Activated T-cell treated with anti-CD3 and anti-CD28 coated beads for 4 hours (primary cell): Measurements from ENCODE around the gene PRKAA2.

Source experiments
- DNase-seq: peaks from one replicate; pipeline ENCODE4 v3.0.0-alpha.2; 2020

Gene PRKAA2

GRCh38 chr1:56726706-56727105, 81.6 kb downstream of the PRKAA2 start:
- no peak for DNase-seq

DNA sequence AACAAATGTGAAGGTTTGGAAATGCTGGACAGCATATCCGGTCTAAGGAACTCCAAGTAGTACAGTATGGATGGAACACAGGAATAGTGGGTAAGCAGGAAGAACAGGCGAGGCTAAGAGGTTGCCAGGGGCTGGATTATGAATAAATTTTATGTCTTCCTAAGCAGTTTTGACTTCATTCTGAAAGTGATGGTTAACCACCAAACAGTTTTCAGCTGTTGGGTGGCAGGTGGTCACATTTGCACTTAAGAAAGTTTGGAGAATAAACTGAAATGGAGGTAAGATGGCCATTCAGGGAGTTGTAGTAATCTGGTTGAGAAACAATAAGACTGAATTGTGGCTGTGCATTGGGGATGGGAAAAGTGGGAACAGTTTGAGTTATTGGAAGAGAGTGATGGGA, 83.8 kb downstream of the PRKAA2 start:
- DNase-seq, result no peak

DNA sequence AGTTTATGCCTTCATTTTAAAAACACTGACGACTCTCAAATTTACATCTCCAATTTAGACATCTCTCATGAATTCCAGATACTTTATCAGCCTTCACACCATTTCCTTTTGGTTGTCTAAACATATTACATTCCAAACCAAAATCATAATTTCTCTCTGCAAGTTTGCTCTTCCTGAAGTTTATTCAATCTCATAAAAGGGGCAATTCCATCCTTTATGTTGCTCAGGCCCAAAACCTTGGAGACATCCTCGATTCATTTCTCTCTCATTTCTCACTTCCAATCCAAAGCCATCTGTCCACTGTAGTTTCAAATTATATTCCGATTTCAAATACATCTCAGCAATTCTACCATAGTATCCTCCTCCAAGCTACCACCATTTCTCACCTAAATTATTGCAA, 100.1 kb downstream of the PRKAA2 start:
- no peak for DNase-seq

- no peak for DNase-seq
These were observed 109.8 kb downstream of the PRKAA2 start for GRCh38 chr1:56754708-56755479.

DNA sequence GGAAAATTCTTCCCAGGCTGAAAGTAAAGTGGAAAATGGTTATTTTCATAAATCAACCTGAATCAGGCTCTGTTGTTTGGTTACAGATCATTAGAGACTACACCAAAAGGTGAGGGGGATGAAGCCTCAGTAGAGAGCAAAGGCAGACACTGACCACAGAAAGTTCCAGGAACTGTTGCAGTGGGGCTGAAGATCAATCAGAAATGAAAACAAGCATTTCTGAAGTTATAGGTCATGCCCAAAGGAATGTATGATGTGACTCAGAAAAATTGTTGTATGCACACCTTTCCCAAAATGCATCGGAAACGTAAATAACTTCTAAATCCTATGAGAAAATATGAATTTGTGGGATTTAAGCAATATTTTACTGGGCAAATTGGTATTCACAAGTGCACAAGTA, 110.8 kb downstream of the PRKAA2 start:
- no peak for DNase-seq

GRCh38 chr1:56758135-56758534, 113.0 kb downstream of the PRKAA2 start:
- DNase-seq, result no peak

GRCh38 chr1:56758794-56759193, 113.7 kb downstream of the PRKAA2 start:
- DNase-seq, result no peak
